ENCODE data around the gene TUBB. TPM values are rescaled to one million over a fixed set of nuclear protein-coding genes. Genes with fewer than 3 reads are reported as not detected.
"Not testable (repeated sequence)": the region's sequence is repeated elsewhere in the genome, so short reads cannot be mapped to it uniquely, and the experiment has no call there.

Gene TUBB
- total RNA-seq, 2 experiments from 2014 or later, result 1,638 to 1,703 TPM

GRCh38 chr6:30709101-30709868 lies 10.9 kb upstream of the TUBB start:
- DNase-seq (no peak), ATAC-seq (no peak)
- Mint-ChIP-seq H3K27me3 (ENCODE audit: low read depth) (no peaks in the 10 kb centered on the region), H3K36me3 (ENCODE audit: low read depth) (peaks cover 68% of the 10 kb centered on the region), H3K27ac (no peak overlapping the region), H3K9me3 (ENCODE audit: insufficient read depth) (no peaks in the 10 kb centered on the region), H3K4me1 (ENCODE audit: low read depth) (peaks cover 39% of the 10 kb centered on the region), H3K4me3 (no peak overlapping the region)
- POLR2A ChIA-PET, result interaction anchor here (0.8 to 1.2 kb wide), 3 partner anchors 10 to 92 kb away, joined by 3 to 4 read pairs (median 3); partner anchors contain the start of genes MRPS18B and NRM
- CTCF ChIA-PET, result interaction anchor here (0.9 to 25.4 kb wide), 2 partner anchors 15 to 31 kb away, joined by 3 to 686 read pairs; partner anchors contain the start of gene DHX16

- Mint-ChIP-seq H3K4me1 (ENCODE audit: low read depth) (peaks cover 61% of the 10 kb centered on the region), H3K4me3 (peak overlapping the region; percentile 63), H3K27me3 (ENCODE audit: low read depth) (no peaks in the 10 kb centered on the region), H3K27ac (peak overlapping the region; percentile 81), H3K9me3 (ENCODE audit: insufficient read depth) (no peaks in the 10 kb centered on the region), H3K36me3 (ENCODE audit: low read depth) (peaks cover 73% of the 10 kb centered on the region)
- POLR2A ChIA-PET, result interaction anchor here (0.7 to 3.9 kb wide), 14 partner anchors 9 to 220 kb away, joined by 3 to 45 read pairs (median 4); partner anchors contain the start of genes MRPS18B, NRM, PPP1R10 and TUBB
- ATAC-seq, result peak; percentile 83
- peak; percentile 57 for DNase-seq
- CTCF ChIA-PET, result interaction anchor here (0.7 to 25.4 kb wide), 10 partner anchors 9 to 259 kb away, joined by 3 to 686 read pairs (median 4); partner anchors contain the start of genes DHX16 and NRM
Observed at GRCh38 chr6:30711758-30712380, 8.3 kb upstream of the TUBB start.

GRCh38 chr6:30712441-30712945 lies 7.7 kb upstream of the TUBB start:
- CTCF ChIA-PET, result interaction anchor here (0.7 to 25.4 kb wide), 9 partner anchors 8 to 259 kb away, joined by 3 to 686 read pairs (median 4); partner anchors contain the start of gene DHX16
- peaks cover 71% of the 10 kb centered on the region for H3K36me3 Mint-ChIP-seq (ENCODE audit: low read depth)
- H3K4me1 Mint-ChIP-seq (ENCODE audit: low read depth), result peaks cover 65% of the 10 kb centered on the region
- POLR2A ChIA-PET, result interaction anchor here (0.7 to 3.9 kb wide), 13 partner anchors 8 to 145 kb away, joined by 3 to 45 read pairs (median 5); partner anchors contain the start of genes MRPS18B, NRM, PPP1R10 and TUBB
- H3K9me3 Mint-ChIP-seq (ENCODE audit: insufficient read depth), result no peaks in the 10 kb centered on the region
- DNase-seq (no peak), ATAC-seq (no peak)
- peak overlapping the region; percentile 81 for H3K27ac Mint-ChIP-seq
- H3K4me3 Mint-ChIP-seq, result peak overlapping the region; percentile 63
- no peaks in the 10 kb centered on the region for H3K27me3 Mint-ChIP-seq (ENCODE audit: low read depth)

GRCh38 chr6:30714263-30714662 lies 5.9 kb upstream of the TUBB start:
- no peak for DNase-seq
- H3K4me3 Mint-ChIP-seq, result no peak overlapping the region
- no peaks in the 10 kb centered on the region for H3K9me3 Mint-ChIP-seq (ENCODE audit: insufficient read depth)
- ATAC-seq, result no peak
- ChIA-PET CTCF (interaction anchor here (25.4 kb wide), 1 partner anchor 36 kb away, joined by 686 read pairs; the partner anchor contains the start of gene DHX16), POLR2A (interaction anchor here (3.9 kb wide), 1 partner anchor 31 kb away, joined by 45 read pairs; no protein-coding TSS in a partner anchor)
- no peaks in the 10 kb centered on the region for H3K27me3 Mint-ChIP-seq (ENCODE audit: low read depth)
- no peak overlapping the region for H3K27ac Mint-ChIP-seq
- peaks cover 69% of the 10 kb centered on the region for H3K36me3 Mint-ChIP-seq (ENCODE audit: low read depth)
- H3K4me1 Mint-ChIP-seq (ENCODE audit: low read depth), result peaks cover 78% of the 10 kb centered on the region

- ChIA-PET POLR2A (interaction anchor here (0.6 to 12.8 kb wide), 9 partner anchors 9 to 1019 kb away, joined by 3 to 343 read pairs (median 5); partner anchors contain the start of genes C6orf136, CLIC1, MRPS18B and NRM), CTCF (interaction anchor here (0.8 to 25.4 kb wide), 9 partner anchors 11 to 197 kb away, joined by 3 to 686 read pairs (median 3); partner anchors contain the start of gene DHX16)
- DNase-seq, result no peak
- Mint-ChIP-seq H3K36me3 (ENCODE audit: low read depth) (peaks cover 69% of the 10 kb centered on the region), H3K9me3 (ENCODE audit: insufficient read depth) (no peaks in the 10 kb centered on the region), H3K27me3 (ENCODE audit: low read depth) (no peaks in the 10 kb centered on the region), H3K4me3 (peak overlapping the region; percentile 98), H3K4me1 (ENCODE audit: low read depth) (peaks cover 69% of the 10 kb centered on the region), H3K27ac (peak overlapping the region; percentile 100)
- no peak for ATAC-seq
Observed at GRCh38 chr6:30716879-30717128, 3.3 kb upstream of the TUBB start.

- H3K4me1 Mint-ChIP-seq (ENCODE audit: low read depth), result peaks cover 64% of the 10 kb centered on the region
- no peaks in the 10 kb centered on the region for H3K9me3 Mint-ChIP-seq (ENCODE audit: insufficient read depth)
- peak within 1 kb of the TSS; percentile 98 for H3K4me3 Mint-ChIP-seq
Observed at GRCh38 chr6:30717129-30717844, 2.9 kb upstream of the TUBB start, which contains the start of gene MDC1. Gene MDC1 (minus strand): TSS chr6:30717281. CDS start chr6:30715175, 2,106 bp downstream.

GRCh38 chr6:30717845-30718720 lies 2.1 kb upstream of the TUBB start:
- Mint-ChIP-seq H3K27ac (peak overlapping the region; percentile 100), H3K36me3 (ENCODE audit: low read depth) (peaks cover 70% of the 10 kb centered on the region), H3K4me3 (peak overlapping the region; percentile 98), H3K4me1 (ENCODE audit: low read depth) (peaks cover 61% of the 10 kb centered on the region)
- not testable (repeated sequence) for ATAC-seq; H3K9me3 Mint-ChIP-seq (ENCODE audit: insufficient read depth); DNase-seq; H3K27me3 Mint-ChIP-seq (ENCODE audit: low read depth)
- CTCF ChIA-PET, result interaction anchor here (0.9 to 25.4 kb wide), 7 partner anchors 13 to 106 kb away, joined by 3 to 686 read pairs (median 6); partner anchors contain the start of genes DHX16, MRPS18B and PPP1R10
- POLR2A ChIA-PET, result interaction anchor here (1.2 to 12.8 kb wide), 6 partner anchors 30 to 103 kb away, joined by 5 to 343 read pairs (median 16); partner anchors contain the start of genes C6orf136, MRPS18B and PPP1R10

More at GRCh38 chr6:30717129-30717844, 2.9 kb upstream of the TUBB start, which contains the start of gene MDC1:
- ATAC-seq (peak; percentile 81), DNase-seq (peak; percentile 100)
- H3K27ac Mint-ChIP-seq, result peak within 1 kb of the TSS; percentile 100
- no peaks in the 10 kb centered on the region for H3K27me3 Mint-ChIP-seq (ENCODE audit: low read depth)
- CTCF ChIA-PET, result interaction anchor here (0.8 to 25.4 kb wide), 9 partner anchors 11 to 196 kb away, joined by 3 to 686 read pairs (median 3); partner anchors contain the start of gene DHX16
- H3K36me3 Mint-ChIP-seq (ENCODE audit: low read depth), result peaks cover 69% of the 10 kb centered on the region
- POLR2A ChIA-PET, result interaction anchor here (0.6 to 12.8 kb wide), 12 partner anchors 10 to 1019 kb away, joined by 3 to 343 read pairs (median 4); partner anchors contain the start of genes C6orf136, CLIC1, MRPS18B and NRM

GRCh38 chr6:30719356-30719755 lies 796 bp upstream of the TUBB start:
- peaks cover 63% of the 10 kb centered on the region for H3K4me1 Mint-ChIP-seq (ENCODE audit: low read depth)
- DNase-seq (no peak), ATAC-seq (no peak)
- peak overlapping the region; percentile 97 for H3K27ac Mint-ChIP-seq
- H3K36me3 Mint-ChIP-seq (ENCODE audit: low read depth), result peaks cover 71% of the 10 kb centered on the region
- POLR2A ChIA-PET, result interaction anchor here (0.8 to 12.8 kb wide), 5 partner anchors 9 to 104 kb away, joined by 3 to 343 read pairs (median 4); no protein-coding TSS in a partner anchor
- H3K4me3 Mint-ChIP-seq, result peak overlapping the region; percentile 98
- H3K9me3 Mint-ChIP-seq (ENCODE audit: insufficient read depth), result no peaks in the 10 kb centered on the region
- H3K27me3 Mint-ChIP-seq (ENCODE audit: low read depth), result no peaks in the 10 kb centered on the region
- CTCF ChIA-PET, result interaction anchor here (1.7 to 25.4 kb wide), 4 partner anchors 12 to 101 kb away, joined by 5 to 686 read pairs (median 10); partner anchors contain the start of genes DHX16, MRPS18B and PPP1R10

GRCh38 chr6:30720738-30721197 lies 616 bp downstream of the TUBB start:
- ATAC-seq, result no peak
- CTCF ChIA-PET, result interaction anchor here (0.8 to 25.4 kb wide), 7 partner anchors 9 to 177 kb away, joined by 3 to 686 read pairs (median 15); partner anchors contain the start of genes DHX16 and MRPS18B

More at GRCh38 chr6:30720738-30721197, 616 bp downstream of the TUBB start:
- peak overlapping the region; percentile 98 for H3K4me3 Mint-ChIP-seq
- peak overlapping the region; percentile 97 for H3K27ac Mint-ChIP-seq
- POLR2A ChIA-PET, result interaction anchor here (0.6 to 12.8 kb wide), 15 partner anchors 9 to 227 kb away, joined by 3 to 343 read pairs (median 4); partner anchors contain the start of genes ATAT1, DHX16, MRPS18B and PPP1R10
- peaks cover 72% of the 10 kb centered on the region for H3K36me3 Mint-ChIP-seq (ENCODE audit: low read depth)
- peak; percentile 78 for DNase-seq
- H3K27me3 Mint-ChIP-seq (ENCODE audit: low read depth), result no peaks in the 10 kb centered on the region
- no peaks in the 10 kb centered on the region for H3K9me3 Mint-ChIP-seq (ENCODE audit: insufficient read depth)
- H3K4me1 Mint-ChIP-seq (ENCODE audit: low read depth), result peaks cover 63% of the 10 kb centered on the region
